B cell (primary cell): ENCODE results near the gene GNG7. TPM values are rescaled to one million over a fixed set of nuclear protein-coding genes. Genes with fewer than 3 reads are reported as not detected.

ENCODE experiments used
- ATAC-seq: fragments of 200-7000 bp; cut with Tn5 transposase; one replicate; pipeline ENCODE4 v1.10.0; 2021; ENCODE audit warnings: low read depth, mild to moderate bottlenecking, moderate number of reproducible peaks, moderate library complexity
- CTCF ChIA-PET: fragments of 350-600 bp; sonication (Branson Sonifier 250); formaldehyde crosslinking; loops from one replicate; lab custom pipeline; 2021; ENCODE audit warnings: antibody characterized with exemption, inconsistent platforms; lab: Charles Lee
- POLR2A ChIA-PET: fragments of 350-600 bp; sonication (Branson Sonifier 250); formaldehyde crosslinking; loops from one replicate; lab custom pipeline; 2021; ENCODE audit warnings: antibody characterized with exemption; lab: Charles Lee
- DNase-seq: peaks from one replicate; pipeline ENCODE4 v3.0.0; 2013
- H2AFZ ChIP-seq: 2 replicates; pipeline ENCODE4 v1.6.1; 2012; ENCODE audit warnings: mild to moderate bottlenecking, low read depth, low read length; ENCODE audit not compliant: insufficient read depth, poor library complexity, severe bottlenecking
- H3K27ac ChIP-seq, 2 donors: 1 replicate in 1 of 2; 2 replicates in 1 of 2; pipeline ENCODE4 v1.5.1; 2012 to 2013; ENCODE audit warnings: low read length in 2 of 2, mild to moderate bottlenecking in 2 of 2, moderate library complexity in 1 of 2
- H3K27me3 ChIP-seq, 4 experiments: fragments of 200-600 bp in 1 of 4; sonication (generic) in 1 of 4; replicated peaks in 1 of 4; 1 replicate in 2 of 4; 2 replicates in 2 of 4; pipeline versions ENCODE4 v1.6.1 to v1.7.0; 2013 to 2016; ENCODE audit warnings: low read length in 3 of 4, mild to moderate bottlenecking in 2 of 4, mixed read lengths in 1 of 4, moderate library complexity in 1 of 4; ENCODE audit not compliant: insufficient read depth in 4 of 4, control insufficient read depth in 3 of 4; ENCODE audit errors: control extremely low read depth in 1 of 4
- H3K36me3 ChIP-seq, 2 experiments: replicated peaks in 1 of 2; 1 replicate in 1 of 2; 2 replicates in 1 of 2; pipeline versions ENCODE4 v1.6.1 to v1.7.1; 2013; ENCODE audit warnings: low read length in 1 of 2; ENCODE audit not compliant: insufficient read depth in 2 of 2, control insufficient read depth in 1 of 2; ENCODE audit errors: control extremely low read depth in 1 of 2, extremely low read depth in 1 of 2
- H3K4me1 ChIP-seq, 2 donors: fragments of 200-600 bp in 1 of 2; sonication (generic) in 1 of 2; 1 replicate in 1 of 2; 2 replicates in 1 of 2; pipeline versions ENCODE4 v1.5.1 to v1.6.1; 2013 to 2017; ENCODE audit warnings: low read length in 2 of 2; ENCODE audit not compliant: control insufficient read depth in 2 of 2, insufficient read depth in 2 of 2
- H3K4me2 ChIP-seq: replicated peaks from 2 replicates; pipeline ENCODE3; 2012; ENCODE audit warnings: mild to moderate bottlenecking, low read depth, low read length; ENCODE audit not compliant: poor library complexity, severe bottlenecking
- H3K4me3 ChIP-seq, 5 experiments: fragments of 200-600 bp in 1 of 5; sonication (generic) in 1 of 5; 1 replicate in 3 of 5; 2 replicates in 2 of 5; pipeline versions ENCODE4 v1.5.1 to v1.7.0; 2011 to 2016; ENCODE audit warnings: low read length in 4 of 5, mild to moderate bottlenecking in 4 of 5, low read depth in 2 of 5, control low read depth in 1 of 5, moderate library complexity in 1 of 5; ENCODE audit not compliant: insufficient read depth in 1 of 5; ENCODE audit errors: control extremely low read depth in 1 of 5, extremely low read depth in 1 of 5
- H3K79me2 ChIP-seq: fragments of 200-600 bp; sonication (generic); one replicate; pipeline ENCODE4 v1.6.0; 2016; ENCODE audit warnings: low read length; ENCODE audit not compliant: control insufficient read depth, insufficient read depth
- H3K9ac ChIP-seq: fragments of 200-600 bp; sonication (generic); 2 replicates; pipeline ENCODE4 v1.6.1; 2017; ENCODE audit warnings: mild to moderate bottlenecking, low read length, moderate library complexity
- H3K9me3 ChIP-seq, 3 donors: one replicate each; pipeline versions ENCODE4 v1.6.1 to v1.7.1; 2013; ENCODE audit warnings: low read length in 2 of 3; ENCODE audit not compliant: control insufficient read depth in 2 of 3, insufficient read depth in 1 of 3; ENCODE audit errors: control extremely low read depth in 1 of 3
- H4K20me1 ChIP-seq: 2 replicates; pipeline ENCODE4 v1.6.0; 2012; ENCODE audit warnings: mild to moderate bottlenecking, low read length; ENCODE audit not compliant: insufficient read depth, control insufficient read depth, poor library complexity, severe bottlenecking
- H3K27ac Mint-ChIP-seq: one replicate; pipeline ENCODE4 v1.8.0; 2021; ENCODE audit warnings: mixed read lengths
- H3K27me3 Mint-ChIP-seq: one replicate; pipeline ENCODE4 v1.8.0; 2021; ENCODE audit warnings: mixed read lengths
- H3K4me1 Mint-ChIP-seq: one replicate; pipeline ENCODE4 v1.8.0; 2021; ENCODE audit warnings: mixed read lengths
- H3K4me3 Mint-ChIP-seq: one replicate; pipeline ENCODE4 v1.8.0; 2021; ENCODE audit warnings: mixed read lengths
- H3K9me3 Mint-ChIP-seq: one replicate; pipeline ENCODE4 v1.8.0; 2022; ENCODE audit warnings: mixed read lengths; ENCODE audit not compliant: insufficient read depth
- EZH2 ChIP-seq: IDR thresholded peaks from 2 replicates; pipeline ENCODE4 v1.6.1; 2012; ENCODE audit warnings: borderline replicate concordance, low read depth, mild to moderate bottlenecking, moderate library complexity, low read length; ENCODE audit not compliant: insufficient read depth, poor library complexity, severe bottlenecking
- WGBS: methylation state at CpG from one replicate; pipeline ENCODE4 v1.1.5; 2013; ENCODE audit warnings: missing lambda C conversion rate; ENCODE audit not compliant: insufficient coverage; 5-methylcytosine and 5-hydroxymethylcytosine counted together
- intact Hi-C: fragments of 100-400 bp; cut with micrococcal nuclease; formaldehyde crosslinking; loops from one replicate; pipeline ENCODE4 v1.10.0; 2022
- polyA plus RNA-seq: library from polyadenylated mRNA; depleted of rRNA; stranded (reverse); fragments of >200 nt; gene quantifications from 2 replicates; pipeline ENCODE4 v1.2.3, GENCODE V29; 2012
- total RNA-seq, 2 donors: library from RNA; stranded (reverse); fragments of 120-200 nt in 1 of 2; gene quantifications; 1 replicate in 1 of 2; 2 replicates in 1 of 2; pipeline versions ENCODE4 v1.2.3 to v1.2.4, GENCODE V29; 2013 to 2022
- TF ChIP-seq, protein P1 (sequence below): fragments of 200-600 bp; IDR thresholded peaks from one replicate; pipeline ENCODE4 v1.8.0; 2022; ENCODE audit warnings: antibody characterized with exemption, mild to moderate bottlenecking

The GNG7 gene
- total and polyA plus RNA-seq, 2 donors (not counting 1 experiment from before 2014, with no cell fraction given), result 76.3 to 153 TPM

DNA sequence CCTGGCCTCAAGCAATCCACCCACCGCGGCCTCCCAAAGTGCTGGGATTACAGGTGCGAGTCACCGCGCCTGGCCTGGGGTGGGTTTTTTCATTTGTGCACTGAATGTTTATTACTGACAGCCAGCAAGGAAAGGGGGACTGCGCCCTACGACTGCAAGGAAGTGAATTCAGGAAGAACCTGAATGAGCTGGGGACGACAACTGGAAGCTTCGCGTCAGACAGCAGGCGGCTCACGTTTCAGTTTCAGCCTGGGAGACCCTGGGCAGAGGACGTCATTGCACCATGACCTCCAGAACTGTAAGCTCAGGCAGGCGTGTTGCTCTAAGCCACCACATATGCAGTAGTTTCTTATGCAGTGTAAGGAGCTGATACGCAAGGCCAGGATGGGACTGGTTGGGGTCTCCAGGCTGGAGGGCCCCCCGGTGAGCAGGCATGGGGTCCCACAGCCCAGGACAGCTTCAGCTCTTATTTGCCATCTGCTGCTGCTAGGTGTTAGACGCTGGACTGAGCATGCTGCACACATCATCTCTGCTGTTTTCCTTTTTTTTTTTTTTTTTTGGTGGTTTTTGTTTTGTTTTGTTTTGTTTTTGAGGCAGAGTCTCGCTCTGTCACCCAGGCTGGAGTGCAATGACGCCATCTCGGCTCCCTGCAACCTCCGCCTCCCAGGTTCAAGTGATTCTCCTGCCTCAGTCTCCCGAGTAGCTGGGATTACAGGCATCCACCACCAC, 160.0 kb downstream of the GNG7 start:
- intact Hi-C loops, result loop anchor here (10.0 kb wide), 1 partner anchor 52 kb away; no protein-coding TSS in a partner anchor
- no peak overlapping the region for H3K9ac ChIP-seq
- H3K4me2 ChIP-seq, result no peak overlapping the region
- H3K36me3 ChIP-seq, result peaks cover 6 to 11% of the 10 kb centered on the region in 2 experiments
- TF ChIP-seq, protein P1, sequence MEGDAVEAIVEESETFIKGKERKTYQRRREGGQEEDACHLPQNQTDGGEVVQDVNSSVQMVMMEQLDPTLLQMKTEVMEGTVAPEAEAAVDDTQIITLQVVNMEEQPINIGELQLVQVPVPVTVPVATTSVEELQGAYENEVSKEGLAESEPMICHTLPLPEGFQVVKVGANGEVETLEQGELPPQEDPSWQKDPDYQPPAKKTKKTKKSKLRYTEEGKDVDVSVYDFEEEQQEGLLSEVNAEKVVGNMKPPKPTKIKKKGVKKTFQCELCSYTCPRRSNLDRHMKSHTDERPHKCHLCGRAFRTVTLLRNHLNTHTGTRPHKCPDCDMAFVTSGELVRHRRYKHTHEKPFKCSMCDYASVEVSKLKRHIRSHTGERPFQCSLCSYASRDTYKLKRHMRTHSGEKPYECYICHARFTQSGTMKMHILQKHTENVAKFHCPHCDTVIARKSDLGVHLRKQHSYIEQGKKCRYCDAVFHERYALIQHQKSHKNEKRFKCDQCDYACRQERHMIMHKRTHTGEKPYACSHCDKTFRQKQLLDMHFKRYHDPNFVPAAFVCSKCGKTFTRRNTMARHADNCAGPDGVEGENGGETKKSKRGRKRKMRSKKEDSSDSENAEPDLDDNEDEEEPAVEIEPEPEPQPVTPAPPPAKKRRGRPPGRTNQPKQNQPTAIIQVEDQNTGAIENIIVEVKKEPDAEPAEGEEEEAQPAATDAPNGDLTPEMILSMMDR, result no peak
- TF ChIP-seq EZH2, result no peak
- no peak for DNase-seq
- peaks cover 93% of the 10 kb centered on the region for H4K20me1 ChIP-seq
- peak overlapping the region; percentile 41 for H3K4me3 Mint-ChIP-seq
- H3K27me3 ChIP-seq, result no peaks in the 10 kb centered on the region
- no peak overlapping the region for H3K27ac ChIP-seq
- H2AFZ ChIP-seq, result no peak overlapping the region
- H3K9me3 Mint-ChIP-seq, result no peaks in the 10 kb centered on the region
- H3K4me1 ChIP-seq, result peaks cover 19 to 24% of the 10 kb centered on the region in 2 donors
- ChIA-PET POLR2A (interaction anchor here (0.7 to 5.1 kb wide), 4 partner anchors 8 to 78 kb away, joined by 3 to 18 read pairs (median 5); partner anchors contain the start of gene GADD45B), CTCF (interaction anchor here (0.7 to 4.1 kb wide), 6 partner anchors 35 to 282 kb away, joined by 3 to 18 read pairs (median 3); partner anchors contain the start of gene GADD45B)
- no peaks in the 10 kb centered on the region for H3K27me3 Mint-ChIP-seq
- WGBS, result 92% methylated on average over 16 of the region's 22 CpGs
- peaks cover 76% of the 10 kb centered on the region for H3K79me2 ChIP-seq
- no peak overlapping the region for H3K27ac Mint-ChIP-seq
- H3K9me3 ChIP-seq, result no peaks in the 10 kb centered on the region
- no peak overlapping the region for H3K4me3 ChIP-seq
- ATAC-seq, result no peak
- H3K4me1 Mint-ChIP-seq, result peaks cover 32% of the 10 kb centered on the region
